D721Med (cell line): ENCODE data around the gene STAB2.

ENCODE experiments used
- DNase-seq: peaks from one replicate; pipeline ENCODE4 v3.0.0; 2011; ENCODE audit warnings: low spot score; ENCODE audit not compliant: insufficient read length
- FAIRE-seq: peaks from 2 replicates; lab custom pipeline; 2011; peaks lifted over from hg19 to GRCh38; lab: Jason Lieb, UNC
- TF ChIP-seq, protein P1 (sequence below): IDR thresholded peaks from 2 replicates; pipeline ENCODE4 v1.5.1; 2012; ENCODE audit warnings: mild to moderate bottlenecking, control low read depth; ENCODE audit not compliant: insufficient read depth; ENCODE audit errors: missing control alignments

STAB2 gene

DNA sequence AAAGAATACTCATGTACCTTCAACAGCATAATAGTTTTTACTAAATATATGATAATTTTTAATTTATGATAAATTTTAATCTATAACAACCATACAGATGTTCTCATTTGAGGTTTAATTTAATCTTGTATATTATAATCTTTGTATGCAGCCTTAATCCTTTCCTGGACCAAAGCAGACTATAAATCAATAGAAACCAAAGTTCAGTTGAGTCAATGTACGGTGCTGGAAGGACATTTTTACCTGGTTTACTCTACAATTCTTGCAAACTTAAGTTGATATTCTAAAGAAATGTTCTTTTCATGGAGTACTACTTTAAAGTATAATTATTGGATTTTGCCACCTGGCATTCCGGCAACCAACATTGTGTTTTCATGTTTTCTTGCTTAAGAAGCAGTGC is 118.0 kb downstream of the STAB2 start:
- TF ChIP-seq, protein P1, sequence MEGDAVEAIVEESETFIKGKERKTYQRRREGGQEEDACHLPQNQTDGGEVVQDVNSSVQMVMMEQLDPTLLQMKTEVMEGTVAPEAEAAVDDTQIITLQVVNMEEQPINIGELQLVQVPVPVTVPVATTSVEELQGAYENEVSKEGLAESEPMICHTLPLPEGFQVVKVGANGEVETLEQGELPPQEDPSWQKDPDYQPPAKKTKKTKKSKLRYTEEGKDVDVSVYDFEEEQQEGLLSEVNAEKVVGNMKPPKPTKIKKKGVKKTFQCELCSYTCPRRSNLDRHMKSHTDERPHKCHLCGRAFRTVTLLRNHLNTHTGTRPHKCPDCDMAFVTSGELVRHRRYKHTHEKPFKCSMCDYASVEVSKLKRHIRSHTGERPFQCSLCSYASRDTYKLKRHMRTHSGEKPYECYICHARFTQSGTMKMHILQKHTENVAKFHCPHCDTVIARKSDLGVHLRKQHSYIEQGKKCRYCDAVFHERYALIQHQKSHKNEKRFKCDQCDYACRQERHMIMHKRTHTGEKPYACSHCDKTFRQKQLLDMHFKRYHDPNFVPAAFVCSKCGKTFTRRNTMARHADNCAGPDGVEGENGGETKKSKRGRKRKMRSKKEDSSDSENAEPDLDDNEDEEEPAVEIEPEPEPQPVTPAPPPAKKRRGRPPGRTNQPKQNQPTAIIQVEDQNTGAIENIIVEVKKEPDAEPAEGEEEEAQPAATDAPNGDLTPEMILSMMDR: no peak
- FAIRE-seq (no peak), DNase-seq (no peak)

DNA sequence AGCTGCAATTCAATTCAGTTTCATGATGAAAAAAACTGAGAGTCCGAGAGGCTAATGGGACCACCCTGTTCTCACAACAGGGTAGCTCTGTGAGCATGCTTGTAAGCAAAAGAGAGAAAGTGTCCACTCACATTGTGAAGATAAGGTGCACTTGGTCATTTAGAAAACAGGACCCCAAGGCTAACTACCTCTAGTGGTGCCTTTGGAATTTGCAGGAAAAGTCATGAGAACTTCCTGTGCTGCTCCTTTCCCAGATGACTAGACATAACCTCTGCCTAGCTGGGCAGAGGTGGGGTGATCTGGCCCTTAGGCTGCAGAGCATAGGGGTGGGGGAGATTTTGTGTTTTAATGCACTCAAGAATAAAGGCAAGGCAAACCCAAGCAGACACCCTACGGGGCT is 118.9 kb downstream of the STAB2 start:
- TF ChIP-seq, protein P1: no peak
- FAIRE-seq (no peak), DNase-seq (no peak)

DNA sequence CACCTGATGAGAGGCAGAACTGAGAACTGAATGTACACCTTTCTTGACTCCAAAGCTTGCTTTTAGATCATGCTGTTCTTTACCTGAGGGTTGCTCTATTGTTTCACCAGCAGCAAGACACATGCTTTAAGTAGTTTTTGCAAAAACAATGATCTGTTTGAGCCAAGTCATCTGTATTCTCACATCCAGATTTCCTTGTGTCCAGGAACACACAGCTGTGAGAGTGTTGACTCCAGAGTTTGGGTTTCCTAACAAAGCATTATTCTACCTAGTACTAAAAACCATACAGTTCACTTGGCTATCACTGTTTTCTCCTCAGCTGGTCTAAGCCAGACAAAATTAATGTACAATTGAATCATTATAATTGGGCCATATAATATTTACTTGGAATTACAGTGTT is 120.4 kb downstream of the STAB2 start:
- FAIRE-seq: no peak
- no peak for DNase-seq
- TF ChIP-seq, protein P1: no peak

DNA sequence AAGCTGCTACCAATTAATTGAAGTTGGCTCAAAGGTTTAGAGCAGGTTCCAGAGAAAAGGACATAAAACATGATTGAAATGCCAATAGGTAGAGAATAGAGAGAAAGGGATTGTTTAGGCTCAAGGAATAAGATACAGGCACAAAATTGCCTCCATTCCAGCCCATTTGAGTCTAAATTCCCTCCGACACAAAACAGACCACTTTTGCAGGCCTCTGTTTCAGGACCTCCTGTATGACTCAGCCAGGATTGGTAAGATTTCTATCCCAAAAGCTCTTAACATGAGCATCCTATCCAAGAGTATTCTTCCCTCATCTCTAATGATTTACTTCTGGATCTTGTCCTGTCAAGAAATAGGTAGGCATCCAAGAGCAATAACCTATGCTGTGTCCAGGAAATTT is 123.5 kb downstream of the STAB2 start:
- FAIRE-seq: no peak
- TF ChIP-seq, protein P1: no peak
- DNase-seq: no peak

DNA sequence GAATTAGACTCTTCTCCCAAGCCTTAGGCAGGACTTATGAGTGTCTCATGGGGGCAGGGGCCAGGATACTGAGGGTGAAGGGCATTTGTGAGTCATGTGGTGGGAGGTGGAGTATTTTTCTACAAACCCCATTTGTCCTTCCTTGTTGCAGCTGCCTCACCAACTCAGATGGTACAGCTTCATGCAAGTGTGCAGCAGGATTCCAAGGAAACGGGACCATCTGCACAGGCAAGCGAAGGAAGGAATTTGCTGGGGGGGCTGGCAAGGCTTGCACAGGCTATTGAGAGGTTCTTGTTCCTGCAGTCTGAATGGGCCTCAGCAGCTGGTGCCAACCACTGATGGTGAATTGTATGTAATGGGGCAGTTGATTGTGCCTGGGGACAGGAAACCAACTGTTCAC is 125.1 kb downstream of the STAB2 start:
- no peak for DNase-seq
- no peak for FAIRE-seq
- TF ChIP-seq, protein P1: no peak

DNA sequence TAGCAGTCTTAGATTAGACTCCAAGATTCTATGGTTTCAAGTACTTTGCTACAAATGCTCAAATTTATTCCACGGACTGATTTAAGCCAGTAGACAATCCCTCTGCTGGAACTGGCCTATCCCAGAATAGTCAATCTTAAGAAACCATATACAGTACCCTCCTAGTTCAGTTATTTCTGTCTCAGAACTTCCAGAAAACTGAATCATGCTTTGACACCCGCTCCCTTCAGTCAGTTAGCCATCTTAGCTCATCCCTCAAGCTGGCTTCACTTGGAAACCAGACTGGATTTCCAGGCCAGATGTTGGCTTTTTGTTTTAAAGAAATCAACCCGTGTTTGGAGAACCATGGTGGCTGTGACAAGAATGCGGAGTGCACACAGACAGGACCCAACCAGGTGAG is 128.4 kb downstream of the STAB2 start:
- TF ChIP-seq, protein P1: no peak

DNA sequence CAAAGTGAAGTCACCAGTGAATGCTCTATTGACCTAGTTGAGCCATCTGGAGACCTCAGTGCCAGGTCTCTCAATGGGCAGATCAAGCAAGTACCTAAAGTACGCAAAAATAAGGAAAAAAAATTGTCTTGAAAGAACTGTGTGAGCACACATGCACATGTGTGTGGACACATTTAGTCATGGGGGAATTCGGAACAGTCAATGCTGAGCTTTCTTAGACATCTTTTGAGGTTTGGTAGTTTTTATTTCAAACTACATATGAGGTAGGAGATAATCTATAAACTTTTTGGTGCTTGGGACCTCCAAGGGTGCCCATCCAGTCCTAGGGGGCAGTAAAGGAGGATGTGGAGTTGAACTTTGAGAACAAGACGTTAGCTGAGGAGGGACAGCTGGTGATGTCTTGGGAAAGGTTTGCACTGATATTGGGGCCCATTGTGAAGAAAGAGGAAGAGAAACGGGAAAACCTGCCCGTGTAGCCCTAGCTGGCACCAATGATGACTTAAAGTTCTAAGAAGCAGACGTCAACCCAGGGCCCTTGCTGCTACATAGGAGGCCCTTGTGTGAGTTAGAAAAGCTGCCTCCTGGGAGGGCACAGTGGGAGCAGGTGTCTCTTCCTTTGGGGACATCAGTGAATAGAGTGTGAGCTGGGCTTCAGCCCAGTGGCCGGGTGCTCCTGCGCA is 129.6 kb downstream of the STAB2 start:
- FAIRE-seq (no peak), DNase-seq (no peak)
- TF ChIP-seq, protein P1: no peak

More for the DNA sequence above, 128.4 kb downstream of the STAB2 start:
- no peak for FAIRE-seq
- DNase-seq: no peak
